HepG2 (cell line): ENCODE measurements around the gene CAPZA1. TPM values are rescaled to one million over a fixed set of nuclear protein-coding genes. Genes with fewer than 3 reads are reported as not detected.

ENCODE experiments used
- ATF6 ChIP-seq: sonication (generic); formaldehyde crosslinking; conservative IDR thresholded peaks from 2 replicates; pipeline ENCODE4 v1.4.0; 2020; ENCODE audit warnings: missing genetic modification reagents
- HMGXB4 ChIP-seq, 2 experiments: sonication (generic) in 1 of 2; formaldehyde crosslinking in 1 of 2; IDR thresholded peaks; 2 replicates each; pipeline versions ENCODE4 v1.4.0 to v1.6.1; 2018 to 2020; ENCODE audit warnings: missing genetic modification reagents in 2 of 2, borderline replicate concordance in 1 of 2, low read depth in 1 of 2, mild to moderate bottlenecking in 1 of 2, missing biosample characterization in 1 of 2
- KLF6 ChIP-seq: IDR thresholded peaks from 2 replicates; pipeline ENCODE4 v1.8.0; 2016; ENCODE audit warnings: missing biosample characterization, missing genetic modification reagents
- MAZ ChIP-seq, 2 experiments: sonication (generic) in 1 of 2; formaldehyde crosslinking in 1 of 2; IDR thresholded peaks; 2 replicates each; pipeline versions ENCODE4 v1.5.0 to v1.6.1; 2012 to 2020; ENCODE audit warnings: low read depth in 2 of 2, mild to moderate bottlenecking in 2 of 2, borderline replicate concordance in 1 of 2, improper control_type of control experiment in 1 of 2, low read length in 1 of 2, missing genetic modification reagents in 1 of 2, moderate library complexity in 1 of 2
- ZBTB3 ChIP-seq: sonication (generic); formaldehyde crosslinking; IDR thresholded peaks from 2 replicates; pipeline ENCODE4 v1.4.0; 2020; ENCODE audit warnings: low read depth, mild to moderate bottlenecking, moderate library complexity, missing genetic modification reagents, borderline replicate concordance
- ZBTB7A ChIP-seq: sonication (generic); formaldehyde crosslinking; IDR thresholded peaks from 2 replicates; pipeline ENCODE4 v1.8.0; 2022; ENCODE audit warnings: mild to moderate bottlenecking, missing genetic modification reagents
- ZNF335 ChIP-seq: sonication (generic); formaldehyde crosslinking; IDR thresholded peaks from 2 replicates; pipeline ENCODE4 v1.4.0; 2020; ENCODE audit warnings: missing genetic modification reagents
- ZNF562 ChIP-seq: sonication (generic); formaldehyde crosslinking; IDR thresholded peaks from 2 replicates; pipeline ENCODE4 v1.8.0; 2022; ENCODE audit warnings: missing genetic modification reagents, borderline replicate concordance
- ZNF629 ChIP-seq: sonication (generic); formaldehyde crosslinking; conservative IDR thresholded peaks from 2 replicates; pipeline ENCODE4 v1.5.0; 2020; ENCODE audit warnings: missing genetic modification reagents
- ZNF7 ChIP-seq: IDR thresholded peaks from 2 replicates; pipeline ENCODE4 v1.6.1; 2016; ENCODE audit warnings: missing biosample characterization, missing genetic modification reagents
- ZNF768 ChIP-seq: sonication (generic); formaldehyde crosslinking; IDR thresholded peaks from 2 replicates; pipeline ENCODE4 v1.4.0; 2020; ENCODE audit warnings: missing genetic modification reagents
- ZNF83 ChIP-seq: sonication (generic); formaldehyde crosslinking; IDR thresholded peaks from 2 replicates; pipeline ENCODE4 v1.4.0; 2020; ENCODE audit warnings: missing genetic modification reagents, mild to moderate bottlenecking, borderline replicate concordance
- ZSCAN31 ChIP-seq: sonication (generic); formaldehyde crosslinking; IDR thresholded peaks from 2 replicates; pipeline ENCODE4 v1.5.0; 2020; ENCODE audit warnings: low read depth, mild to moderate bottlenecking, missing genetic modification reagents
- polyA plus RNA-seq, 8 experiments: library from polyadenylated mRNA; depleted of rRNA in 3 of 8; stranded (reverse) in 7 of 8; unstranded in 1 of 8; fragments of >200 nt; fragmentation: Illumina TruSeq in 4 of 8; extraction: Trizol in 4 of 8; gene quantifications; 2 replicates each; pipeline versions ENCODE4 v1.2.1 to v1.2.3, GENCODE V29; 2011 to 2016; ENCODE audit warnings: low read depth in 4 of 8, missing spikeins in 1 of 8, mixed read lengths in 1 of 8; ENCODE audit not compliant: insufficient read depth in 1 of 8
- total RNA-seq, 5 experiments: library from RNA; depleted of rRNA; stranded (reverse); fragments of >200 nt; fragmentation: Illumina TruSeq; extraction: Trizol; gene quantifications; 2 replicates each; pipeline ENCODE4 v1.2.3, GENCODE V29; 2016; ENCODE audit warnings: low read depth in 1 of 5
- TF ChIP-seq, protein P1 (sequence below): sonication (generic); formaldehyde crosslinking; IDR thresholded peaks from 2 replicates; pipeline ENCODE4 v1.8.0; 2022; ENCODE audit warnings: low read depth, missing genetic modification reagents
- TF ChIP-seq, protein P2 (sequence below): sonication (generic); formaldehyde crosslinking; IDR thresholded peaks from 2 replicates; pipeline ENCODE4 v1.5.0; 2020; ENCODE audit warnings: mild to moderate bottlenecking, missing genetic modification reagents, moderate library complexity
- TF ChIP-seq, protein P3 (sequence below): sonication (generic); formaldehyde crosslinking; IDR thresholded peaks from 2 replicates; pipeline ENCODE4 v1.4.0; 2020; ENCODE audit warnings: missing genetic modification reagents

CAPZA1 gene
- total and polyA plus RNA-seq, 2 of the 13 experiments (the other 11 are each of a cell fraction or from before 2014, with no cell fraction given), result 67.0 to 117 TPM

DNA sequence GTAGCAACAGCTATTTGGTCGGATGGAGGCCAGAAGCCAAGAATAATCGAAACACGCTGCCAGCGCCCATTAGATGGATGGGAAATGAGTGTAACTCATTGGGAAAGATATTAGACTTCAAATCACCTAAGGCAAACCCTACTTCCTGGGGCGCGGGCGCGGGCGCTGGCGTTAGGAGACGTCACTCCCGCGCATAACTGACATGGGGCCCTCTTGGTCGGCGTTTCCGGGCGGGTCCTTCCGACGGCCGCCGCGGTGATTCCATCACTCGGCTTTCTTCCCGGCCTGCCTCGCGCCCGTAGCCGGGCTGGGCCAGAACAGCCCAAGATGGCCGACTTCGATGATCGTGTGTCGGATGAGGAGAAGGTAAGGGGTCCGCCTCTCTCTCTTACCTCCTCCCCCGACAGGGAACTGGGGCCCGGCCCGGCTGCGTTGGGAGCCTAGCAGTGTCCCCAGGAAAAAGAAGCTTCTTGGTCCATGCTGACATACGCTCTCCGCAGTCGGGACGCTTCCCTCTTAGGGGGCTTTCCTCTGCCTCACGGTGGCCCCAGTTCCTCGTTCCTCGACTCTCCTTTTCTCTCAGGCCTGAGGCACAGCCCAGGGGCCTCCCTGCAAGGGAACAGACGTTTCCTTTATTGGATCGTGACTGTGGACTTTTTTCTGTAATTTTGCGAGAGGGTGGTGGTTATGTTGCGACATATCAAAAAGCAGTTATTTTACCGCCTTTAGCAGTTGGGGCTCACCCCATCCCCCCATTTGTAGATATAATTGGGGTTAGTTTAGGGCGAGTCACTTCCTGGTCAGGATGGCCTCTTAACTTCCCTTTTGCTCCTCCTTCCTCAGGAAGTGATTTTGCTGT, at the start of gene CAPZA1 (continued):
- TF ChIP-seq, protein P1, sequence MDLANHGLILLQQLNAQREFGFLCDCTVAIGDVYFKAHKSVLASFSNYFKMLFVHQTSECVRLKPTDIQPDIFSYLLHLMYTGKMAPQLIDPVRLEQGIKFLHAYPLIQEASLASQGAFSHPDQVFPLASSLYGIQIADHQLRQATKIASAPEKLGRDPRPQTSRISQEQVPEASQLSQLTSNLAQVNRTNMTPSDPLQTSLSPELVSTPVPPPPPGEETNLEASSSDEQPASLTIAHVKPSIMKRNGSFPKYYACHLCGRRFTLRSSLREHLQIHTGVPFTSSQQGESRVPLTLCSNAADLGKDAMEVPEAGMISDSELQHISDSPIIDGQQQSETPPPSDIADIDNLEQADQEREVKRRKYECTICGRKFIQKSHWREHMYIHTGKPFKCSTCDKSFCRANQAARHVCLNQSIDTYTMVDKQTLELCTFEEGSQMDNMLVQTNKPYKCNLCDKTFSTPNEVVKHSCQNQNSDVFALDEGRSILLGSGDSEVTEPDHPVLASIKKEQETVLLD (CRISPR knock-in tag), result peak; percentile 48; the same call in 1 of the 2 replicates
- peak; percentile 58 for TF ChIP-seq ZNF768 (CRISPR knock-in tag)
- no peak for TF ChIP-seq ZNF562 (CRISPR knock-in tag)
- no peak; the same call in 1 of the 2 replicates for TF ChIP-seq KLF6 (CRISPR knock-in tag)
- no peak for TF ChIP-seq ZNF629 (CRISPR knock-in tag)
- TF ChIP-seq ZBTB3 (CRISPR knock-in tag), result 0 out of 2 replicates have a peak, but pooled peaks have one; percentile 32
- 0 out of 4 replicates have a peak, but pooled peaks of 1 of the 2 experiments have one; percentile 20 for TF ChIP-seq HMGXB4 (CRISPR knock-in tag; IDR thresholded peaks at IDR 0.05; ENCODE audit: borderline replicate concordance in 1 of 2, low read depth in 1 of 2)
- TF ChIP-seq, protein P2, sequence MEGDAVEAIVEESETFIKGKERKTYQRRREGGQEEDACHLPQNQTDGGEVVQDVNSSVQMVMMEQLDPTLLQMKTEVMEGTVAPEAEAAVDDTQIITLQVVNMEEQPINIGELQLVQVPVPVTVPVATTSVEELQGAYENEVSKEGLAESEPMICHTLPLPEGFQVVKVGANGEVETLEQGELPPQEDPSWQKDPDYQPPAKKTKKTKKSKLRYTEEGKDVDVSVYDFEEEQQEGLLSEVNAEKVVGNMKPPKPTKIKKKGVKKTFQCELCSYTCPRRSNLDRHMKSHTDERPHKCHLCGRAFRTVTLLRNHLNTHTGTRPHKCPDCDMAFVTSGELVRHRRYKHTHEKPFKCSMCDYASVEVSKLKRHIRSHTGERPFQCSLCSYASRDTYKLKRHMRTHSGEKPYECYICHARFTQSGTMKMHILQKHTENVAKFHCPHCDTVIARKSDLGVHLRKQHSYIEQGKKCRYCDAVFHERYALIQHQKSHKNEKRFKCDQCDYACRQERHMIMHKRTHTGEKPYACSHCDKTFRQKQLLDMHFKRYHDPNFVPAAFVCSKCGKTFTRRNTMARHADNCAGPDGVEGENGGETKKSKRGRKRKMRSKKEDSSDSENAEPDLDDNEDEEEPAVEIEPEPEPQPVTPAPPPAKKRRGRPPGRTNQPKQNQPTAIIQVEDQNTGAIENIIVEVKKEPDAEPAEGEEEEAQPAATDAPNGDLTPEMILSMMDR, result peak; percentile 28; the same call in 1 of the 2 replicates
- 0 out of 2 replicates have a peak, but pooled peaks have one; percentile 30 for TF ChIP-seq ZSCAN31 (CRISPR knock-in tag)
- TF ChIP-seq MAZ (IDR thresholded peaks at IDR 0.05; ENCODE audit: borderline replicate concordance, low read depth, low read length), result 0 out of 2 replicates have a peak, but pooled peaks have one; percentile 40
- no peak for TF ChIP-seq MAZ (CRISPR knock-in tag; IDR thresholded peaks at IDR 0.05; ENCODE audit: low read depth)
- TF ChIP-seq ZNF7, result no peak
- TF ChIP-seq, protein P3, sequence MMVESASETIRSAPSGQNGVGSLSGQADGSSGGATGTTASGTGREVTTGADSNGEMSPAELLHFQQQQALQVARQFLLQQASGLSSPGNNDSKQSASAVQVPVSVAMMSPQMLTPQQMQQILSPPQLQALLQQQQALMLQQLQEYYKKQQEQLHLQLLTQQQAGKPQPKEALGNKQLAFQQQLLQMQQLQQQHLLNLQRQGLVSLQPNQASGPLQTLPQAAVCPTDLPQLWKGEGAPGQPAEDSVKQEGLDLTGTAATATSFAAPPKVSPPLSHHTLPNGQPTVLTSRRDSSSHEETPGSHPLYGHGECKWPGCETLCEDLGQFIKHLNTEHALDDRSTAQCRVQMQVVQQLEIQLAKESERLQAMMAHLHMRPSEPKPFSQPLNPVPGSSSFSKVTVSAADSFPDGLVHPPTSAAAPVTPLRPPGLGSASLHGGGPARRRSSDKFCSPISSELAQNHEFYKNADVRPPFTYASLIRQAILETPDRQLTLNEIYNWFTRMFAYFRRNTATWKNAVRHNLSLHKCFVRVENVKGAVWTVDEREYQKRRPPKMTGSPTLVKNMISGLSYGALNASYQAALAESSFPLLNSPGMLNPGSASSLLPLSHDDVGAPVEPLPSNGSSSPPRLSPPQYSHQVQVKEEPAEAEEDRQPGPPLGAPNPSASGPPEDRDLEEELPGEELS (CRISPR knock-in tag), result peak; percentile 32; the same call in 1 of the 2 replicates
- 0 out of 2 replicates have a peak, but pooled peaks have one; percentile 26 for TF ChIP-seq ZBTB7A (CRISPR knock-in tag)
- no peak for TF ChIP-seq ZNF83
- peak; percentile 80 for TF ChIP-seq ZNF335 (CRISPR knock-in tag)
- no peak for TF ChIP-seq ATF6 (CRISPR knock-in tag)
